Karpas-422 (cell line): Measurements from ENCODE around the gene NIFK. TPM values are rescaled to one million over a fixed set of nuclear protein-coding genes. Genes with fewer than 3 reads are reported as not detected.

ENCODE experiments used
- DNase-seq: peaks from one replicate; pipeline ENCODE4 v3.0.0-alpha.2; 2015
- H2AFZ ChIP-seq: fragments of 200-600 bp; sonication (generic); 2 replicates; pipeline ENCODE4 v1.6.1; 2014; ENCODE audit warnings: antibody characterized with exemption, low read length, mixed read lengths
- H3K27ac ChIP-seq: fragments of 200-600 bp; sonication (generic); 2 replicates; pipeline ENCODE4 v1.5.1; 2014; ENCODE audit warnings: mild to moderate bottlenecking, low read length, moderate library complexity
- H3K27me3 ChIP-seq: fragments of 200-600 bp; sonication (generic); 2 replicates; pipeline ENCODE4 v1.6.1; 2014; ENCODE audit warnings: low read length, mixed read lengths
- H3K36me3 ChIP-seq: fragments of 200-600 bp; sonication (generic); 2 replicates; pipeline ENCODE4 v1.6.1; 2014; ENCODE audit warnings: low read length, mixed read lengths; ENCODE audit not compliant: insufficient read depth
- H3K4me1 ChIP-seq: fragments of 200-600 bp; sonication (generic); 2 replicates; pipeline ENCODE4 v1.6.1; 2014; ENCODE audit warnings: mild to moderate bottlenecking, low read length, mixed read lengths
- H3K4me2 ChIP-seq: fragments of 200-600 bp; sonication (generic); 2 replicates; pipeline ENCODE4 v1.6.1; 2014; ENCODE audit warnings: low read length, low read depth, mild to moderate bottlenecking; ENCODE audit not compliant: poor library complexity, severe bottlenecking
- H3K4me3 ChIP-seq: fragments of 200-600 bp; sonication (generic); 2 replicates; pipeline ENCODE4 v1.5.1; 2014; ENCODE audit warnings: mild to moderate bottlenecking, antibody characterized with exemption, low read length, mixed read lengths
- H3K79me2 ChIP-seq: fragments of 200-600 bp; sonication (generic); 2 replicates; pipeline ENCODE4 v1.6.1; 2014; ENCODE audit warnings: mild to moderate bottlenecking, low read length, mixed read lengths
- H3K9ac ChIP-seq: fragments of 200-600 bp; sonication (generic); 2 replicates; pipeline ENCODE4 v1.6.0; 2014; ENCODE audit warnings: low read length
- H3K9me2 ChIP-seq: fragments of 200-600 bp; sonication (generic), shearing (Covaris generic); replicated peaks from 2 replicates; pipeline ENCODE4 v1.6.0; 2014; ENCODE audit warnings: mild to moderate bottlenecking, low read length, moderate library complexity; ENCODE audit not compliant: insufficient read depth
- H3K9me3 ChIP-seq: fragments of 300-700, 200-600 bp; sonication (generic); 2 replicates; pipeline ENCODE4 v1.6.1; 2014; ENCODE audit warnings: low read length, mixed read lengths
- H4K20me1 ChIP-seq: fragments of 200-600 bp; sonication (generic); 2 replicates; pipeline ENCODE4 v1.6.1; 2014; ENCODE audit warnings: mild to moderate bottlenecking, antibody characterized with exemption, low read length, low read depth; ENCODE audit not compliant: insufficient read depth
- total RNA-seq: library from RNA; depleted of rRNA; stranded (reverse); fragments of >200 nt; shearing (Covaris generic); gene quantifications from 2 replicates; pipeline ENCODE4 v1.2.3, GENCODE V29; 2014; ENCODE audit warnings: low replicate concordance; rRNA removed

Gene NIFK
- total RNA-seq, result 65.2 and 88.2 TPM in 2 replicates

DNA sequence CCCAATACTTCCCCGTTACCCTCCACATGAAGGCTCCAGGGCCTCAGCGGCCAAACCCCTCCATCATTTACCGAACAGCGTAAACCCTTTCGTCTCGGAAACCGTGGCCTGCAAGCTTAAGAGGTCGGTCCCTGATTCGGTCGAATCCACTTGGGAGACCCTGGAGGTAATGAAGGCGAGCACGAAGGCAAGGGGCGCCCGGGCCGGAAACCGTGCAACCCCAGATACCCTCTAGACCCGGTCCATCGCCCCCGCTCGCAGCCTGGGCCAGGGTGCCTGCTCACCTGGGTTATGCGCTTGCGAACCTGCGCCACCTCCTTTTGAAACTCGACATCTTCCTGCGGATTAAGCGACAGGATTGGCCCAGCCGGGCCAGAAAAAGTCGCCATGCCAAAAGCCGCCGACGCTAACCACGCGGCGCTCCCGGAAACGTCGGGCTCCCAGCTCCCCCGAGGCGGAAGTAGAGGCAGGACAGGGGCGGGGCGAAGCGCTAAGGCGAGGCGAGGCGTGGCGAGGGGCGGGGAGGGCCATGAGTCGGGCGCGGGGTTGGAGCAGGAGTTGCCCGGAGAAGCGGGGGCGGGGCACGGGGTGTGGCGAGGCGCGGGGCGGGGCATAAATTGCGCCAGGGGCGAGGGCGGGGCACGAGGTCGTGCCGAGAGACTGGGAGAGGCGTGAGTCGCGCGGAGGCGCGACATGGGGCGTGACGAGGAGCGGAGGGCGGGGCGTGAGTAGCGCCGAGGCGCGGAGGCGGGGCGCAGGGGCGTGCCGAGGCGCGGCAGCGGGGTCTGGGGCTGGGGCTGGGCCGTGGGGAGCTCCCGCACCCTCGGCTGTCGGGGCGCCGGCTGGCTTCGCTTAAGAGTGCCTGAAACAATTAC is at the start of gene NIFK:
TSS of gene NIFK (minus strand) at position 414 of the 875 bp plus-strand sequence. CDS start at position 389, 25 bp downstream.
- Histone ChIP-seq H3K27ac (peak within 1 kb of the TSS; percentile 72), H3K36me3 (peaks cover 28% of the 10 kb centered on the region; the same call in 1 of the 2 replicates), H4K20me1 (peaks cover 28% of the 10 kb centered on the region), H2AFZ (peak within 1 kb of the TSS; percentile 54), H3K4me1 (peaks cover 16% of the 10 kb centered on the region), H3K79me2 (peaks cover 30% of the 10 kb centered on the region), H3K4me3 (peak within 1 kb of the TSS; percentile 80), H3K9me2 (no peaks in the 10 kb centered on the region), H3K9me3 (no peaks in the 10 kb centered on the region), H3K9ac (peak within 1 kb of the TSS; percentile 88), H3K4me2 (peak within 1 kb of the TSS; percentile 96), H3K27me3 (no peaks in the 10 kb centered on the region)
- peak; percentile 100 for DNase-seq

DNA sequence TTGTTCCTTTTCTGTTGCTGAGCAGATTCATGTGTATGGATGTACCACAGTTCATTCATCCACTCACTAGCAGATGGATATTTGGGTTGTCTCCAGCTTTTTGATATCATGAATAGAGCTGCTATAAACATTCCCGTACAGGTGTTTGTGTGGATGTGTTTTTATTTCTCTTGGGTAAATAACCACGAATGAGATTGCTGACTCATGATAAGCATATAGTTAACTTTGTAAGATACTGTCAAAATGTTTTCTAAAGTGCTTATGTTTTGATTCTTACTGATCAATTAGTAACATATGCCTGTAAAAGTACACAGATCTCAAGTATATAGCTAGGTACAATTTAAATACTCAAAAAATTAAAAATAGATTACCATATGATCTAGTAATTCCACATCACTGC is 46.5 kb upstream of the NIFK start:
- no peaks in the 10 kb centered on the region for H3K36me3 ChIP-seq
- H3K9me2 ChIP-seq, result no peaks in the 10 kb centered on the region
- H4K20me1 ChIP-seq, result no peaks in the 10 kb centered on the region
- no peaks in the 10 kb centered on the region; the same call in 1 of the 2 replicates for H3K4me1 ChIP-seq
- DNase-seq, result no peak
- no peak overlapping the region for H2AFZ ChIP-seq
- H3K79me2 ChIP-seq, result no peaks in the 10 kb centered on the region
- H3K4me3 ChIP-seq, result no peak overlapping the region
- H3K9ac ChIP-seq, result no peak overlapping the region
- H3K9me3 ChIP-seq, result no peaks in the 10 kb centered on the region
- no peak overlapping the region for H3K27ac ChIP-seq
- H3K4me2 ChIP-seq, result no peak overlapping the region
- no peaks in the 10 kb centered on the region for H3K27me3 ChIP-seq

DNA sequence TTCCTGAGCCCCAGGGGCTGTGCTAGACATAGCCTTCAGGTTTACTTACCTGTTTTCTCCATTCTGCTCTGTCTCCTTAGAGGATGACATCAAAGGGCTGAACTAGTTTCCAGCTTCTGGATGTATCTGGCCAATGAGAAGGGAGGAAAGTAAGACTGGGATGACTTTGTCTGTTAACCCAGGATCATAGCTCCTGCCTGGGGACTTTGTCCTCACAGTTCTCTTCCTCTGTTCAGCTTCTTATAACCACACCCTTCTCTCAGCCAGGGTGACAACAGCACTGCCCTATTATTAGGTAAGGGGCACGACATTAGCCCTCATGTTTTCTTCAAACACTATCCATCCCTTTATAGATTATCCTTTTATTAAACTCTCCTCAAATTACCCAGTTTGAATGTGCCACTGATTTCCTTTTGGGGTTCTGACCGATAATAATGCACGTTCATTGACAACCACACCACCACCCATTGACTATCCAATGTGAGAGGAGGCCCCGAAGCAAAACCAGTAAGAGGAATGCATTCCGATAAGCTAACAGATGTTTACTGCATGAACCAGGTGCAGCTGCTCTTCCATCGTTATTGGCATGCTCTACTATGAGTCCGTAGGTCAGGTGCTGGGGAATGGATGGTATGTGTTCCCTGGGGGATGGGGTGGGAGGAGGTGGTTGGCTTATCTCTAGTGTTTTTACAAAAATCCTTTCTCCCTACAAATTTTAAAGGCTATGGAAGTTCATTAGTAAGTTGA is 42.2 kb upstream of the NIFK start:
- Histone ChIP-seq H4K20me1 (no peaks in the 10 kb centered on the region), H3K9ac (no peak overlapping the region), H3K4me2 (no peak overlapping the region), H2AFZ (no peak overlapping the region), H3K9me2 (no peaks in the 10 kb centered on the region), H3K79me2 (no peaks in the 10 kb centered on the region), H3K4me1 (no peaks in the 10 kb centered on the region; the same call in 1 of the 2 replicates), H3K9me3 (no peaks in the 10 kb centered on the region), H3K36me3 (no peaks in the 10 kb centered on the region), H3K27me3 (no peaks in the 10 kb centered on the region), H3K27ac (no peak overlapping the region), H3K4me3 (no peak overlapping the region)
- DNase-seq, result no peak

DNA sequence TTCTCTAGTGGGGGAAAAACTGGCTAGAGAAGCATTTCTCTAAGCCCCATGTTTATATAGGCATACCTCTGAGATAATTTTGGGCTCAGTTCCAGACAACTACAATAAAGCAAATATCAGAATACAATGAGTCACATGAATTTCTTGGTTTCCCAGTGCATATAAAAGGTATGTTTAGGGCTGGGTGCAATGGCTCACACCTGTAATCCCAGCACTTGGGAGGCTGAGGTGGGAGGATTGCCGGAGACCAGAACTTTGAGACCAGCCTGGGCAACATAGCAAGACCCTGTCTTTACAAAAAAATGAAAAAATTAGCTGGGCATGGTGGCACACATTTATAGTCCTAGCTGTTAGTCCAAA is 41.0 kb upstream of the NIFK start:
- Histone ChIP-seq H3K9me2 (no peaks in the 10 kb centered on the region), H2AFZ (no peak overlapping the region), H3K27me3 (no peaks in the 10 kb centered on the region), H3K27ac (no peak overlapping the region), H4K20me1 (no peaks in the 10 kb centered on the region), H3K36me3 (no peaks in the 10 kb centered on the region), H3K9ac (no peak overlapping the region), H3K4me2 (no peak overlapping the region), H3K4me3 (no peak overlapping the region), H3K79me2 (no peaks in the 10 kb centered on the region), H3K4me1 (no peaks in the 10 kb centered on the region; the same call in 1 of the 2 replicates), H3K9me3 (no peaks in the 10 kb centered on the region)
- no peak for DNase-seq

DNA sequence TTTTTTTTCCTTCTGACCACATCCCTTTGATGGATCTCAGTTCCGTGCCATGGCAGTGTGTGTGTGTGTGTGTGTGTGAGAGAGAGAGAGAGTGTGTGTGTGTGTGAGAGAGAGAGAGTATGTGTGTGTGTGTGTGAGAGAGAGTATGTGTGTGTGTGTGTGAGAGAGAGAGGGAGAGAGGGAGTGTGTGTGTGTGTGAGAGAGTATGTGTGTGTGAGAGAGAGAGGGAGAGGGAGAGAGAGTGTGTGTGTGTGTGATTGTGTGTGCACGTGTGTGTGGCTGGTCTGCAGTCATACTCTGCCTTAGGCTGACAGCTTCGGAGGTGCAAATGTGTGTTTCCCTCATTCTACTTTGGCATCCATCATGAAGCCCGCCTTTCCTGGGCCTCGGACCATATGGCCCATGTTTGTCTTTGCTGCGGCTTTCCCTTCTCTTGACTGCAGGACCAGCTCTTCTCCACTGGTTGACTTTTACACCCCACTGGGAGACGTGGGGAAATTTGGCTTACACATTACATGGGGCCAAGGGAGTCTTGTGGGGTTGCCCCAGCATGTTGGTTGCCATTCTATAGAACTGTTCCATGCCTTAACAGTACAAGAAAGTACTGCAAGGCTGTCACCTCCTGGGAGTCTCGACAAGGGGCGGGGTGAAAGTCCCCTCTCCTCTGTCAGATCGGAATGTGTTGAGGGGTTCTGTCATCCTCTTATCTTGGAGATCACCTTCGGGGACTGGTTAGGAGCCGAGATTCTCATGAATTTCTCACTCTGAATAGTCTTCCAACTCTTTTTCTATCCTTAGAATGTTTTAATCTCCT is 40.4 kb upstream of the NIFK start:
- Histone ChIP-seq H2AFZ (no peak overlapping the region), H3K36me3 (no peaks in the 10 kb centered on the region), H3K9me2 (no peaks in the 10 kb centered on the region), H3K4me3 (no peak overlapping the region), H3K27ac (no peak overlapping the region), H3K27me3 (no peaks in the 10 kb centered on the region), H3K9ac (no peak overlapping the region), H3K4me2 (no peak overlapping the region), H4K20me1 (no peaks in the 10 kb centered on the region), H3K9me3 (no peaks in the 10 kb centered on the region), H3K79me2 (no peaks in the 10 kb centered on the region), H3K4me1 (no peaks in the 10 kb centered on the region; the same call in 1 of the 2 replicates)
- DNase-seq, result no peak

DNA sequence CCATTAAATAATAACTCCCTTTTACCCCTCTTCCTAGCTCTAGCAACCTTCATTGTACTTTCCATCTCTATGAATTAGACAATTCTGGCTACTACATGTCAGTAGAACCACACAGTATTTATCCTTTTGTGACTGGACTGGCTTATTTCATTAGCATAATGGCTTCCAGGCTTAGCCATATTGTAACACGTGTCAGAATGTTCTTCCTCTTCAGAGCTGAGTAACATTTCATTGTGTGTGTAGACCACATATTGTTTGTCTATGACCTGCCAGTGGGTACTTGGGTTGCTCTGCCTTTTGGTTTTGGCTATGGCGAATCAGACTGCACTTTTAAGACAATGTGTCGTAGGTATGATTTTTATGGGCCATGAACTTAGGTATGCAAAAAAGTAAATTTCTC is 39.7 kb upstream of the NIFK start:
- Histone ChIP-seq H3K9ac (no peak overlapping the region), H3K9me2 (no peaks in the 10 kb centered on the region), H3K27me3 (no peaks in the 10 kb centered on the region), H3K27ac (no peak overlapping the region), H3K4me2 (no peak overlapping the region), H3K36me3 (no peaks in the 10 kb centered on the region), H4K20me1 (no peaks in the 10 kb centered on the region), H3K4me1 (no peaks in the 10 kb centered on the region; the same call in 1 of the 2 replicates), H3K9me3 (no peaks in the 10 kb centered on the region), H2AFZ (no peak overlapping the region), H3K4me3 (no peak overlapping the region), H3K79me2 (no peaks in the 10 kb centered on the region)
- no peak for DNase-seq

DNA sequence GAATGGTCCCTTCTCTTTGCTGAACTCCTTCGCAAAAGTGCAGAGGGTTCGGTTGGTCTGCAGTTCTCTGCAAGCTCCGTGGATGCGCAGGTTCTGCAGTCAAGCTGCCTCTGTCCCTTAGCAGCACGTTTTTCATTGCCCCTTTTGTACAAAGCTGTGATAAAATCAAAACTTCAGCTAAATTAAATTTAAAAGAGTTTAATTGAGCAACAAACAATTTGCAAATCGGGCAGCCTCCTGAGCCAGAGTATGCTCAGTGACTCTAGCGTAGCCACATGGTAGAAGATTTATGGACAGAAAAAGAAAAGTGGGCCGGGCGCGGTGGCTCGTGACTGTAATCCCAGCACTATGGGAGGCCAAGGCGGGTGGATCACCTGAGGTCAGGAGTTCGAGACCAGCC is 37.6 kb upstream of the NIFK start:
- Histone ChIP-seq H4K20me1 (no peaks in the 10 kb centered on the region), H2AFZ (no peak overlapping the region), H3K36me3 (peaks cover 8% of the 10 kb centered on the region; the same call in 1 of the 2 replicates), H3K4me1 (no peaks in the 10 kb centered on the region), H3K9me2 (no peaks in the 10 kb centered on the region), H3K9me3 (no peaks in the 10 kb centered on the region), H3K4me3 (no peak overlapping the region), H3K4me2 (no peak overlapping the region), H3K27ac (no peak overlapping the region), H3K9ac (no peak overlapping the region), H3K79me2 (no peaks in the 10 kb centered on the region), H3K27me3 (no peaks in the 10 kb centered on the region)
- no peak for DNase-seq
